GM23338 (cell line): ENCODE results near the gene KCNE1.

Experiments used
- CREB1 ChIP-seq: fragments of 250-450 bp; sonication (Bioruptor Pico); IDR thresholded peaks from 2 replicates; pipeline ENCODE4 v1.5.0; 2020; ENCODE audit warnings: low read depth, mild to moderate bottlenecking, moderate library complexity
- EZH2 ChIP-seq: fragments of 200-600 bp; sonication (generic); IDR thresholded peaks from one replicate; pipeline ENCODE4 v1.8.0; 2017; ENCODE audit warnings: antibody characterized with exemption, mild to moderate bottlenecking, low read depth; ENCODE audit not compliant: unreplicated experiment
- EZH2phosphoT487 ChIP-seq: fragments of 200-600 bp; sonication (generic); IDR thresholded peaks from one replicate; pipeline ENCODE4 v1.8.1; 2018; ENCODE audit warnings: antibody characterized with exemption; ENCODE audit not compliant: unreplicated experiment
- JUNB ChIP-seq: IDR thresholded peaks from one replicate; pipeline ENCODE4 v1.6.1; 2016; ENCODE audit warnings: antibody characterized with exemption; ENCODE audit not compliant: unreplicated experiment
- NANOG ChIP-seq: IDR thresholded peaks from 2 replicates; pipeline ENCODE4 v1.6.1; 2016; ENCODE audit warnings: antibody characterized with exemption, borderline replicate concordance
- POLR2AphosphoS5 ChIP-seq: IDR thresholded peaks from 2 replicates; pipeline ENCODE4 v1.6.1; 2016; ENCODE audit warnings: antibody characterized with exemption, low read depth
- TF ChIP-seq, protein P1 (sequence below), 2 experiments: fragments of 200-600 bp in 1 of 2; sonication (generic) in 1 of 2; conservative IDR thresholded peaks; 2 replicates each; pipeline versions ENCODE4 v1.5.1 to v1.6.1; 2016 to 2017; ENCODE audit warnings: antibody characterized with exemption in 2 of 2, low read depth in 2 of 2, mild to moderate bottlenecking in 2 of 2, moderate library complexity in 1 of 2
- TF ChIP-seq, protein P2 (sequence below): IDR thresholded peaks from one replicate; pipeline ENCODE4 v1.6.1; 2018; ENCODE audit warnings: antibody characterized with exemption; ENCODE audit not compliant: unreplicated experiment

DNA sequence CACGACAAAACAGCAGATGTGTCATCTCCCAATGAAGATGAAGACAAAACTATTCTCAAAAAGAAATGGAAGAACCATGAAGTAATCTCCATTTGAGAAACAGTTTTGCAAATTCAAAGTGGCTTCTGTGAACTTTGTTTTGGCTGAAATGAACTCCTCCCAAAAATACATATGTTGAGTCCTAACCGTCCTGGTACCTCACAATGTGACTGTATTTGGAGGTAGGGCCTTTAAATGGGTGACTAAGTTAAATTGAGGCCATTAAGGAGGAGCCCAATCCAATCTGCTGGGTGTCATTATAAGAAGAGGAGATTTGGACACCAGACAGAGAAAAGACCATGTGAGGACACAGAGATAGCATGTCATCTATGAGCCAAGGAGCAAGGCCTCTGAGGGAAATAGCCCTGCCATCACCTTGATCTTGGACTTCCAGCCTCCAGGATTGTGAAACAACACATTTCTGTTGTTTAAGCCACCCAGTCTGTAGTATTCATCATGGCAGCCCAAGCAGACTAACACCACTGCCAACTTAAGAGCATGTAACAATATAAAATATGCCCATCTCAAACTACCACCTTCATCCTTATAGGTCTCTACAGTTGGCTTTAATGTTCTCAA is 38.3 kb upstream of the KCNE1 start:
- TF ChIP-seq, protein P1, sequence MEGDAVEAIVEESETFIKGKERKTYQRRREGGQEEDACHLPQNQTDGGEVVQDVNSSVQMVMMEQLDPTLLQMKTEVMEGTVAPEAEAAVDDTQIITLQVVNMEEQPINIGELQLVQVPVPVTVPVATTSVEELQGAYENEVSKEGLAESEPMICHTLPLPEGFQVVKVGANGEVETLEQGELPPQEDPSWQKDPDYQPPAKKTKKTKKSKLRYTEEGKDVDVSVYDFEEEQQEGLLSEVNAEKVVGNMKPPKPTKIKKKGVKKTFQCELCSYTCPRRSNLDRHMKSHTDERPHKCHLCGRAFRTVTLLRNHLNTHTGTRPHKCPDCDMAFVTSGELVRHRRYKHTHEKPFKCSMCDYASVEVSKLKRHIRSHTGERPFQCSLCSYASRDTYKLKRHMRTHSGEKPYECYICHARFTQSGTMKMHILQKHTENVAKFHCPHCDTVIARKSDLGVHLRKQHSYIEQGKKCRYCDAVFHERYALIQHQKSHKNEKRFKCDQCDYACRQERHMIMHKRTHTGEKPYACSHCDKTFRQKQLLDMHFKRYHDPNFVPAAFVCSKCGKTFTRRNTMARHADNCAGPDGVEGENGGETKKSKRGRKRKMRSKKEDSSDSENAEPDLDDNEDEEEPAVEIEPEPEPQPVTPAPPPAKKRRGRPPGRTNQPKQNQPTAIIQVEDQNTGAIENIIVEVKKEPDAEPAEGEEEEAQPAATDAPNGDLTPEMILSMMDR (conservative IDR thresholded peaks at IDR 0.05; ENCODE audit: low read depth in 2 of 2): no peak
- TF ChIP-seq POLR2AphosphoS5: no peak
- TF ChIP-seq, protein P2, sequence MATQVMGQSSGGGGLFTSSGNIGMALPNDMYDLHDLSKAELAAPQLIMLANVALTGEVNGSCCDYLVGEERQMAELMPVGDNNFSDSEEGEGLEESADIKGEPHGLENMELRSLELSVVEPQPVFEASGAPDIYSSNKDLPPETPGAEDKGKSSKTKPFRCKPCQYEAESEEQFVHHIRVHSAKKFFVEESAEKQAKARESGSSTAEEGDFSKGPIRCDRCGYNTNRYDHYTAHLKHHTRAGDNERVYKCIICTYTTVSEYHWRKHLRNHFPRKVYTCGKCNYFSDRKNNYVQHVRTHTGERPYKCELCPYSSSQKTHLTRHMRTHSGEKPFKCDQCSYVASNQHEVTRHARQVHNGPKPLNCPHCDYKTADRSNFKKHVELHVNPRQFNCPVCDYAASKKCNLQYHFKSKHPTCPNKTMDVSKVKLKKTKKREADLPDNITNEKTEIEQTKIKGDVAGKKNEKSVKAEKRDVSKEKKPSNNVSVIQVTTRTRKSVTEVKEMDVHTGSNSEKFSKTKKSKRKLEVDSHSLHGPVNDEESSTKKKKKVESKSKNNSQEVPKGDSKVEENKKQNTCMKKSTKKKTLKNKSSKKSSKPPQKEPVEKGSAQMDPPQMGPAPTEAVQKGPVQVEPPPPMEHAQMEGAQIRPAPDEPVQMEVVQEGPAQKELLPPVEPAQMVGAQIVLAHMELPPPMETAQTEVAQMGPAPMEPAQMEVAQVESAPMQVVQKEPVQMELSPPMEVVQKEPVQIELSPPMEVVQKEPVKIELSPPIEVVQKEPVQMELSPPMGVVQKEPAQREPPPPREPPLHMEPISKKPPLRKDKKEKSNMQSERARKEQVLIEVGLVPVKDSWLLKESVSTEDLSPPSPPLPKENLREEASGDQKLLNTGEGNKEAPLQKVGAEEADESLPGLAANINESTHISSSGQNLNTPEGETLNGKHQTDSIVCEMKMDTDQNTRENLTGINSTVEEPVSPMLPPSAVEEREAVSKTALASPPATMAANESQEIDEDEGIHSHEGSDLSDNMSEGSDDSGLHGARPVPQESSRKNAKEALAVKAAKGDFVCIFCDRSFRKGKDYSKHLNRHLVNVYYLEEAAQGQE: no peak
- TF ChIP-seq EZH2phosphoT487: no peak
- TF ChIP-seq EZH2: no peak
- no peak for TF ChIP-seq NANOG
- no peak for TF ChIP-seq CREB1
- TF ChIP-seq JUNB: no peak
